ENCODE data around the gene RNF38. TPM values are rescaled to one million over a fixed set of nuclear protein-coding genes. Genes with fewer than 3 reads are reported as not detected.
A peak's percentile ranks its signal among the peaks of the same experiment; 100 is the strongest.

RNF38 gene
- total RNA-seq, 1 donor, result 12.7 TPM

DNA sequence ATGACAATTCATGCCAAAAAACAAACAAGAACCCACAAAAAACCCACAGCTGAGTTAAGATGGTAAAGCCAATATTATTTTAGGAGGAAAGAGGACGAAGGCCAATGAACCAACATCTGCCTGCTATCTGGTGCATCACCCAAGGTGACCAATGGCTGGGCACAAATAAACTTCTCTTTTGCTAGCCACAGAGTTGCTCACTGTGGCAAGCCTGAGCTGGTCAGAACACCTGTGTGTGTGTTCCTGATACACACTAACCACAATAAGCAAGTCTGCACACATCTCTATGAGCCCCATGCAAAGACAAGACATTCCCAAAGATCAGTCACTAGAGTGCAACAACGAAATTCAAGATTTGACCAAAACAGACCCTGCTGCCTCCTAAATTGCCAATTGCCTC lies 63.1 kb downstream of the RNF38 start:
- Histone ChIP-seq H2AFZ (ENCODE audit: low read length) (no peak overlapping the region), H4K20me1 (ENCODE audit: insufficient read depth, low read length) (no peaks in the 10 kb centered on the region), H3K4me3 (ENCODE audit: insufficient read depth, low read length) (no peak overlapping the region), H3K9me3 (ENCODE audit: low read depth, low read length) (no peaks in the 10 kb centered on the region), H3K27me3 (ENCODE audit: insufficient read depth, low read length) (no peaks in the 10 kb centered on the region), H3K36me3 (ENCODE audit: insufficient read depth, low read length) (peaks cover 22% of the 10 kb centered on the region), H3K79me2 (ENCODE audit: insufficient read depth, low read length) (no peaks in the 10 kb centered on the region), H3K4me2 (ENCODE audit: insufficient read depth, low read length) (no peak overlapping the region), H3K27ac (ENCODE audit: low read depth, low read length) (no peak overlapping the region), H3K4me1 (ENCODE audit: insufficient read depth, low read length) (peaks cover 7% of the 10 kb centered on the region)
- DNase-seq (ENCODE audit: insufficient read length, low spot score, missing footprints), result no peak
- TF ChIP-seq, protein P1, sequence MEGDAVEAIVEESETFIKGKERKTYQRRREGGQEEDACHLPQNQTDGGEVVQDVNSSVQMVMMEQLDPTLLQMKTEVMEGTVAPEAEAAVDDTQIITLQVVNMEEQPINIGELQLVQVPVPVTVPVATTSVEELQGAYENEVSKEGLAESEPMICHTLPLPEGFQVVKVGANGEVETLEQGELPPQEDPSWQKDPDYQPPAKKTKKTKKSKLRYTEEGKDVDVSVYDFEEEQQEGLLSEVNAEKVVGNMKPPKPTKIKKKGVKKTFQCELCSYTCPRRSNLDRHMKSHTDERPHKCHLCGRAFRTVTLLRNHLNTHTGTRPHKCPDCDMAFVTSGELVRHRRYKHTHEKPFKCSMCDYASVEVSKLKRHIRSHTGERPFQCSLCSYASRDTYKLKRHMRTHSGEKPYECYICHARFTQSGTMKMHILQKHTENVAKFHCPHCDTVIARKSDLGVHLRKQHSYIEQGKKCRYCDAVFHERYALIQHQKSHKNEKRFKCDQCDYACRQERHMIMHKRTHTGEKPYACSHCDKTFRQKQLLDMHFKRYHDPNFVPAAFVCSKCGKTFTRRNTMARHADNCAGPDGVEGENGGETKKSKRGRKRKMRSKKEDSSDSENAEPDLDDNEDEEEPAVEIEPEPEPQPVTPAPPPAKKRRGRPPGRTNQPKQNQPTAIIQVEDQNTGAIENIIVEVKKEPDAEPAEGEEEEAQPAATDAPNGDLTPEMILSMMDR (IDR thresholded peaks at IDR 0.05; ENCODE audit: extremely low read depth, low read depth, low read length), result no peak

DNA sequence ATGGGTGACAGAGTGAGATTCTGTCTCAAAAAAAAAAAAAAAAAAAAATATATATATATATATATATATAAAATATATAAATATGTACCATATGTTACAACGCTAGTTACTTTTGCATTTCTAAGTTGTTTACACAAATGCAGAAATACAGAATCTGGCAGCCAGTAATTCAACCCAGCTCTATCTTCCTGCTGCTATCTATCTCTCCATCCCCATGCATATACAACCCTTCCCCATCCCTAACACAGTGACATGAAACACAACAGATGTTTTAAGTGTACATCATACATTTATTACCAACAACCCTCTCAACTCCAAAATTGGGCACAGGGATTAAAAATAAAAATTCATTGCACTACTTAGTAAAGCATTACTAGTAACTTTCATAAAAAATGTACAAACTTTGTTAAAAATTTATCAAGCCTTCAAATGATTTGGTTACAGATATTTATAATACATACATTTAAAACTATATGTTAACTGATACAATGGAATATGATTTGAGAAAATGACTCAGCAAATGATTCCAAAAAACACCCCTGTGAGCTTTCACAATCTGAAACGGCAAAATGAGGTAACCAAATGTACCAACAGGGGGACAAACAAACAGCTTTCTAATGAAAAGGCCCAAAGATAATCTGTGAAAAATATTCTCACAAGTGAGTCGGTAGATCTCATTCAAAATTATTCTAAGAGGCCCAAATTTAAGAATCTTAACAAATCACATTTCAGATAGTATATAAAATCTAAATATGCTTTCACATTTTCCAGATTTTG lies 63.8 kb downstream of the RNF38 start:
- H3K4me3 ChIP-seq (ENCODE audit: insufficient read depth, low read length), result no peak overlapping the region
- H3K36me3 ChIP-seq (ENCODE audit: insufficient read depth, low read length), result peaks cover 20% of the 10 kb centered on the region
- TF ChIP-seq, protein P1 (IDR thresholded peaks at IDR 0.05; ENCODE audit: extremely low read depth, low read depth, low read length), result no peak
- no peaks in the 10 kb centered on the region for H3K9me3 ChIP-seq (ENCODE audit: low read depth, low read length)
- no peak for DNase-seq (ENCODE audit: insufficient read length, low spot score, missing footprints)
- no peak overlapping the region for H3K4me2 ChIP-seq (ENCODE audit: insufficient read depth, low read length)
- no peaks in the 10 kb centered on the region for H4K20me1 ChIP-seq (ENCODE audit: insufficient read depth, low read length)
- H3K27ac ChIP-seq (ENCODE audit: low read depth, low read length), result no peak overlapping the region
- no peaks in the 10 kb centered on the region for H3K79me2 ChIP-seq (ENCODE audit: insufficient read depth, low read length)
- no peaks in the 10 kb centered on the region for H3K27me3 ChIP-seq (ENCODE audit: insufficient read depth, low read length)
- peaks cover 8% of the 10 kb centered on the region for H3K4me1 ChIP-seq (ENCODE audit: insufficient read depth, low read length)
- H2AFZ ChIP-seq (ENCODE audit: low read length), result no peak overlapping the region

DNA sequence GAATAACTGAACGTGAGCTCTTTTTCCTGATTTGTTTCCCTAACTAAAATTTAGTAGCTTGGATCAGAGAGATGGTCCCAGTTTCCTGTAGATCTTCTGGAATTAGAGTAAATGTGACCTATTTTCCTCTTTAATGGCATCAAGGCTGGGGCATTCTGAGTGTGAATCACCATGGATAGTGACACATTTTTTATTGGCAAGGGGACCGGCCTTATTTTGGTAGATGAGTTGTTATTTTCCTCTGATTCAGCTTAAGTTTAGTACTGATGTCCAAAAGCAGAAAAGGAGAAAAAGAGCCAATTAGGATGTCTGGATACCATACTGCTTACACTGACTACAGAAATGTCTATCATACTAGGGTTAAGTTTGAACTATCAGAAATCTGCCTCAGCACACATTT lies 68.1 kb downstream of the RNF38 start:
- Histone ChIP-seq H3K36me3 (ENCODE audit: insufficient read depth, low read length) (peaks cover 5% of the 10 kb centered on the region), H4K20me1 (ENCODE audit: insufficient read depth, low read length) (no peaks in the 10 kb centered on the region), H2AFZ (ENCODE audit: low read length) (no peak overlapping the region), H3K27ac (ENCODE audit: low read depth, low read length) (no peak overlapping the region), H3K4me2 (ENCODE audit: insufficient read depth, low read length) (no peak overlapping the region), H3K9me3 (ENCODE audit: low read depth, low read length) (no peaks in the 10 kb centered on the region), H3K4me3 (ENCODE audit: insufficient read depth, low read length) (no peak overlapping the region), H3K4me1 (ENCODE audit: insufficient read depth, low read length) (peaks cover 18% of the 10 kb centered on the region), H3K27me3 (ENCODE audit: insufficient read depth, low read length) (no peaks in the 10 kb centered on the region), H3K79me2 (ENCODE audit: insufficient read depth, low read length) (no peaks in the 10 kb centered on the region)
- TF ChIP-seq, protein P1 (IDR thresholded peaks at IDR 0.05; ENCODE audit: extremely low read depth, low read depth, low read length), result no peak
- DNase-seq (ENCODE audit: insufficient read length, low spot score, missing footprints), result peak; percentile 50

DNA sequence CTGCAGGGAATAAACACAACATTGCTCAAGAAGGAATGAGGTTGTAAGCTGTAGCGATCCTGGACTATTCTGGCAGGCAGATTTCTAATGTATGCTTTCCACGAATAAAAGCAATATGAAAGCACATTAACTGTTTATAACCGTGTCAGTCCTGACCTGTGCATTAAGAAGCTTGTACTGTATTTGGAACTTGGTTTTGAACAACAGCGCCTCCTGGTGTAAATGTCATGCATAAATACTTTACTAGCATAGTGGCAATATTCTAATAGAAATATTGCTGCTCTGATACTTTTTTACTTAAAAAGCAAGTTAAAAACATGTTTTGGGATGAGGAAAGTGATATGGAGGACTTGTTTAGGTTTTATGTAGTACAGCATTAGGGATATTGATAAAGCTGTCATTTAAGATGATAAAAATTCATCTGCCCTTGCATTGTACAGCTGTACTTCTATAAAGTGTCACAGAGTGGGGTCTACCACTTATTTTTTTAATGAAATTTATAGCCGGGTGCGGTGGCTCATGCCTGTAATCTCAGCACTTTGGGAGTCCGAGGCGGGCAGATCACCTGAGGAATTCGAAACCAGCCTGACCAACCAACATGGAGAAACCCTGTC lies 71.2 kb downstream of the RNF38 start:
- no peaks in the 10 kb centered on the region for H3K27me3 ChIP-seq (ENCODE audit: insufficient read depth, low read length)
- H3K4me1 ChIP-seq (ENCODE audit: insufficient read depth, low read length), result peaks cover 18% of the 10 kb centered on the region
- TF ChIP-seq, protein P1 (IDR thresholded peaks at IDR 0.05; ENCODE audit: extremely low read depth, low read depth, low read length), result peak; percentile 76
- H2AFZ ChIP-seq (ENCODE audit: low read length), result no peak overlapping the region
- H3K27ac ChIP-seq (ENCODE audit: low read depth, low read length), result no peak overlapping the region
- DNase-seq (ENCODE audit: insufficient read length, low spot score, missing footprints), result peak; percentile 83
- H3K9me3 ChIP-seq (ENCODE audit: low read depth, low read length), result no peaks in the 10 kb centered on the region
- no peaks in the 10 kb centered on the region for H3K79me2 ChIP-seq (ENCODE audit: insufficient read depth, low read length)
- H3K36me3 ChIP-seq (ENCODE audit: insufficient read depth, low read length), result no peaks in the 10 kb centered on the region
- H4K20me1 ChIP-seq (ENCODE audit: insufficient read depth, low read length), result no peaks in the 10 kb centered on the region
- H3K4me2 ChIP-seq (ENCODE audit: insufficient read depth, low read length), result peak overlapping the region; percentile 73
- peak overlapping the region; percentile 22 for H3K4me3 ChIP-seq (ENCODE audit: insufficient read depth, low read length)

All from osteoblast (primary cell).